T follicular helper cell (primary cell): ENCODE results near the gene CYB5RL.
"Not testable (repeated sequence)": the region's sequence is repeated elsewhere in the genome, so short reads cannot be mapped to it uniquely, and the experiment has no call there.

Experiments used
- DNase-seq: peaks from one replicate; pipeline ENCODE4 v3.0.0-alpha.2; 2020; ENCODE audit warnings: low read depth

The CYB5RL gene

DNA sequence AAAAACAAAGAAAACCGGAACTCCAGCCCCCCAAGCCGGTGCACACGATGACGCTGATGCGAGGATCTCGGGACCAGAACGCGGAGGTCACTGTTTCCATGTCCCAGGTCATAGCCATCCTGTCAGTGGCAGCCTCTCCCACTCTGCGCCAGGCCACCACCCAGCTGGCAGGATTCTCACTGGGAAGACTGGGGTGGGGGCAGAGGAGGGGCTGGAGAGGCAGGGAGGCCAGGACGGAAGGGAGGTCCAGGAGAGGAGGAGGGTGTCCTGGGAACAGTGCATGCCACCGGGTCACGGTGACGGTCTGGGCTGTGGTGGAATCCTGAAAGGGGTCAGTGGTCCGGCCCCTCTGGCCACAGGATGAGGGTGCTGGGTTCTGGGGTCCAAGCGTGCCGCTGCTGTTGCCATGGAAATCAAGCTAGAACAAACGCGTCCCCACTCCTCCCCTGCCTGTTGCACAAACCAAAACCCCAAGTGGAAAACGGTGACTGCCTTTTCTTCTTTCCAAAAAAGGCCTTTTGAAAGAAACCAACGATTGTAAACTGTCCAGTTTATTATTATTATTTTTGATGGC is 26.2 kb upstream of the CYB5RL start:
- no peak for DNase-seq

DNA sequence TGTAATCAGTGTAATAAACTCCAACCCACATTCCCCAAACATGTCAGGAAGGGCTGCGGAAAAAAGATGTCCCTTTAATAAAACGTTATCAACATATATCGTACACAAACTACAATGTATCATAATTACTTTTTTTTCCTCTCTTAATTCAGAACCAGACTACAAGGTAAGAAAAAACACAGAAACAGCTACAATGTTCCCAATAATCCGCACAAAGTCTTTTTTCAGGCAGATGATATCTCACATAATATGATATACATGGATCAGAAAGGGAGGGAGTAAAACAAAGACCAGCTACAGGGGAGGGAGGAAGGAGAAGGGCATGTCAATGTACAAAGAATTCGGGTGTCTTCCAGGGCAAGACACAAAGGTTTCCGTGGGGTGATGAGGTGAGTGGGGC is 25.5 kb upstream of the CYB5RL start:
- no peak for DNase-seq

DNA sequence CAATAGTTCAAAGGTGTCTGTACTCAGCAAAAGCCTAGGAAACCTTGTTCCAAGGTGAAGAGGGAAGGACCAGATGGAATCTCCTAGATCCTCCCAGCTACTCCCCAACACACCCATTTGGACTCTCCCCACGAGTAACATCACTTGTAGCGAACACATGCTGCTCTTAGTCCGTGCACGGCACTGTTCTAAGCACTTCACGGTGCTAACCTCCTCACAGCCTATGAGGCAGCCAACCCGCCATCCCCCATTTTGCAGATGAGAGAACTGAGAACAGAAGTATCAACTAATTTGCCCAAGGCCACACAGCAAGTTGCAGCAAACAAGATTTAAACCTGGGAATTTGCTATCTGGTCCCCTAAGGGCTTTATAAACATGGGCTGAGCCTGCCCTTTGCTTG is 24.4 kb upstream of the CYB5RL start:
- DNase-seq = no peak

DNA sequence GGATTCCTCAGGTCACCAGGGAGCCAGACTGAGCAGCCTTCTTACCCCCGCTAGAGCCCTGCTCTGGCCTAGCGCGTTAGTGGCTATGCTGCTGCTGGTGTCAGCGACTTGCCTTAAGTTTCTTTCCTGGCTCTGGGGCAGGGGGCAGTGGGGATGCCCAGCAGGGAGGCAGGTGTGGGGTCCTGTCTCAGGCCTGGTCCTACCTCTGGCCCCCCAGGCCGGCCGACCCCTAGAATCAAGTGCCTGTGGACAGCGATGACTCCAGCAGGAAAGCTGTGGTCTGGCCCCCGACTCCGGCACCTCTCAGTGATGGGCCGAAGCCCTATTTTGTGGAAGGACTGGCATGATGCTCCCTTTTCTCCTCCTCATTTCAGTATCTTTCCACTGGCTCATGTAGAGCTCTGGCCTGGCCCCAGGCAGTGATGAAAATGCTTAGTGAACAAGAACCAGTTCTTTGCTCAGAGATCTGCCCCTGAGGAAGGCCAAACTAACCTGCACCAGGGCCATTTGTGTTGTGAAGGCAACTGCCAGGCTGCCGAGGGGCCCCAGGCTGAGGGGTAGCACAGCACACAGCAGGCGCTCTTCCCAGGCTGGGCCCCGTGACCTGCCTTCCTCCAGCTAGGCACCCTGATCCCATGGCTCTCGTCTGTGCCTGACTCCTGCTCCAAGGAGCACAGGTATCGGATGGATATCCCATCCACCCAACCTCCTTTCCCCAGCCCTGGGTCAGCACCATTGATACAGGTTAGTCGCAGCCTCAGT is 23.8 kb upstream of the CYB5RL start:
- no peak for DNase-seq

DNA sequence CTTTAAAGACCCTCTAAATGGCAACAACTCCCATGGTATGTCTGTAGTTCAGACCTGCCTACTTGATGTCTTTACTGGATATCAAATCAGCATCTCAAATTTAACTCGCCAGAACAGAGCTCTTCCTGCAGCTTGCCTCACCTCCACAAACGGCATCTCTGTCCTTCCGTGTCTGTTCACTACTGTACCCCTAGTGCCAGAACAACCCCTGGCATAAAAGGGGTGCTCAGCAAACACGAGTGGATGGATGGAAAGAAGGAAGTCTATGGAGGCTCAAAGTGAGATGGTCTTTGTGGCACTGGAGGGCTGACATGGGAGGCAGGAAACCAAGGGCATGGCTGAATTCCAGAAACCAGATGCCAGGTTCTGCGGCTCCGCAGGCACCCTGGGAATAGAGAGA is 22.9 kb upstream of the CYB5RL start:
- DNase-seq = no peak

DNA sequence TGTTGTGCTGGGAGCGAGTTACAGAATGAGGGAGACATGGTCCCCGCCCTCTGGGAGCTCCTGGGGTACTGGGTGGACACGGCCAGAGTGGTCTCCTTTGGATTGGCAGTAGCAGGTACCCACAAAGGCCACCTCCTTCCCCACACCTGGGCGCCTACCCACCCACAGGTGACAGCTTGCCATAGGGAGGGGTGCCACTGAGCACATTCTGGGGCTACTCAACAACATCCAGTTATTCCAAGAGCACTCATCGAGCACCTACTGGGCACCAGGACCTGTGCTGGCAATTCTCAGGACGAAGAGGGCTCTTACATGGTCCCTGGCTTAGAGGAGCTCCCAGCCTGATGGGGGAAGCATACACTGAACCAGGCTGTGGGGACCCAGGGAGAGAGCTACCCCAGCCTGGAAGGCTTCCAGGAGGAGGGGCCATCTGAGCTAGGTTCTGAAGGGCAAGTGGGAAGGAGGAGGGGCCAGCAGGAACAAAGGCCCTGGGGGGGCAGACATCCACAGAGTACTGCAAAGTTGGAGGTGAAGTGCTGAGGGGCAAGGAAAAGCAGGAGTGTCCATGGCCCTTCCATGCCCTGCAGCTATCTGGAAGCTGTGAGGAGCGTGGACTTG is 22.1 kb upstream of the CYB5RL start:
- DNase-seq = no peak

DNA sequence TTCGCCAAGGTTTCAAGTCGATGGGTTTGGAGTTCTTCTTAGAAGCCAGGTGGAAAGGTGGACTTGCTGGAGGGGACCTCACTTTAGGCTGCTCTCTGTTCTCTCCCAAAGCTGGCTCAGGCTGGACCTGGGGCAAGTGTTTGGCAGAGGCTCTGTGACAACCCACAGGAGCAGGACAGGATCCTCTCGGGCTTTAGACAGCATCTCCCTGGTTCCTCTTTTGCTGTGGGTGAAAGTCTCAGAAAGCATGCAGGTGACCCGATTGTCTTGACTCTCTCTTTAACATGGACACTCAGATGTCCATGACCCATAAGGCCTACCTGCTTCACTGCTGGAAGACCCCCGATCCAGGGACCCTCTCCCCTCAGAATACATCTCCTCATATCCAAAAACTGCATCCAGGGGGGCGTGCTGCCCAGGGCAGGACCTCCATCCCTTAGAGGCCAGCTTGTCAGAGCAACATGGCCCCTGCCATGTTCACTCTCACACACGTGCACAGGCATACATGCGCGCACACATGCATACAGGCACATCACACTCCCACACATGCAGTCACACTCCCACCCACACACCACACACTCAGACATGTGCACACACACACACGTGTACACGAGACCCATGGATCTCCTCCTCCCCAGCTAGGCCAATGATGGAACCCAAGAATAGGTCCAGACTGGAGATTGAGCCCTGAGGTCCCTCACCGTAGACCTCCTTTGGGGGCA is 21.4 kb upstream of the CYB5RL start:
- DNase-seq = no peak

DNA sequence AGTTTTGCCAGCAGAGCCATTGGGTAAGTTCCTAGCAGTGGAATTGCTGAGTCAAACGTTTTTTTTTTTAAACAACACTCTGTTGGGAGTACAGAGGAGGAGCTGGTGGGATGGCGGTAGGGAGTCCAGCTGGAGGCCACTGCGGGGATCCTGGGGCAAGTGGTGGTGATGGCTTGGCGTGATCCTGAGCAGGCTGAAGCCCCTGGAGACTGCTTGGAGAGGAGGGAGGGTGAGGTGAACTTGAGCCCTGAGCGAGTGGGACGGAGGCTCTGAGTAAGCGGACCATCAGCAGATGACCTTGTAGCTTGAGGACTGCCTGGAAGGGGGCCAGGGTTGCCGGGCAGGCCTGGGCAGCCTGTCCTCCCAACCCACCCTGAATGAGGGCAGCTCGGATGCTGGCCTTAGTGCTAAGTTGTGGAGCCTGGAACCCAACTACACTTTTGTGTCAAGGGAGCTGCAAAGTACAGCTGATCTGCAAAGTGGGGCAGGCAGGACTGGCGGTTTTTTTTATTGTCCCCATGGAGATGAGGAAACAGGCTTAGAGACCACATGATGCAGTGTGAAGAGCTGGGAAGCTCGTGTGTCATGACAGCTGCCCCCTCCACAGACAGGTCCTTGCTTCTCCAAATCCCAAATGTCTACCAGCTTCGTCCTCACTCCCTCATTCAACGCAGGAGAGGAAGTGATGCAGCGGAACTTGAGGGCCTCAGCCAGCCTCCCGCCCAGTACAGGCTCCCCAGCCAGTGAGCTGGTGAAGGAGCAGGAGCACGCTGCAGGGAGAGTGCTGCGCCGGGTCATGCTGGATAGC is 20.4 kb upstream of the CYB5RL start:
- no peak for DNase-seq

DNA sequence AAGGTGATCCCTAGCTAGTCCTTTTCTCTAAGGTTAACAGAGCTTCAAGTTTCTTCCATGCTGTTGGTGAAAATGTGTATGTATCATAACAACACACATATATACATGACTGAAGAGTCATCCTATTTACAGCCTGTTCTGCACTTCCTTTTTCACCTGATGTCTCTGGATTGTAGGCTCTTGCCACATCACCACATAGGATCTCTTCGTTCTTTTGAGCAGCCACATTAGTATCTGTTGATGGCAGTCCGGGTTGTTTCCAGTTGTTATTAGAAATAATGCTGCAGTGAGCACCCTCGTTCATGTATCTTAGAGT is 19.8 kb upstream of the CYB5RL start:
- no peak for DNase-seq

DNA sequence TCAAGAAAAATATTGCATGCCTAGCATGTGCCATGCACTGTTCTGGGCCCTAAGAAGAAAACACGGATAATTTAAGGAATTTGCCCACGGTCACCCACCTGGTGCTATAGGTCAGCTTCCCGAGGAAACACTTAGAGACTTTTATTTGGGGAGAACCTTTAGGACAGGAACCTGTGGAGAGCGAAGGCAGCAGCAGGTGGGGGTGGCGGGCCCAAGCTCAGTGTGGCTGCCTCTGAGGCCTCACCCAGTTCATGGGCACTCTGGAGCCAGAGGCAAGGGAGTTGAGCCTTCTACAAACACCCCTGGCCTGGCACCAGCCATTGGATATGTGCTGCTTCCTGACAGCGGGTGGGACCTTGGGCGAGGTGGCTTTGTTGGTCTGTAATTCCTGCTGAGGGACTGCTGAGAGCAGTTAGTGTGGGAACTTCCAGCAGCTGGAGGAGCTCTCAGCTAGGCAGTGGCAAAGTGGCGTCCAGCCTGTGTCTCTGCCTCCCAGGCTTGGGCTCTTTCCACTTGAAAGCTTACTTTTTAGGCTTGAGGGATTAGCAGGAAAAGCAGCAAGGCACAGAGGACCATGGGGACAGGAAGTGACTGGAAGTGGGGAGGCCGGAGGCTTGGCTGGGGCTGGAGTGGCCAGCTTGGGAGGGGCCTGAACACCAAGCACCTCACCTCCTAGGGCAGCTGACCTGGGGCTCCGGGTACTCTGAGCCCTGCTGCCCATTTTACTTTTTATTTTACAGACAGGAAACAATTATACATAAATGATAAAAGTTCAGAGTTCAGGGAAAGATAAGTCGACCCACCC is 19.3 kb upstream of the CYB5RL start:
- no peak for DNase-seq

DNA sequence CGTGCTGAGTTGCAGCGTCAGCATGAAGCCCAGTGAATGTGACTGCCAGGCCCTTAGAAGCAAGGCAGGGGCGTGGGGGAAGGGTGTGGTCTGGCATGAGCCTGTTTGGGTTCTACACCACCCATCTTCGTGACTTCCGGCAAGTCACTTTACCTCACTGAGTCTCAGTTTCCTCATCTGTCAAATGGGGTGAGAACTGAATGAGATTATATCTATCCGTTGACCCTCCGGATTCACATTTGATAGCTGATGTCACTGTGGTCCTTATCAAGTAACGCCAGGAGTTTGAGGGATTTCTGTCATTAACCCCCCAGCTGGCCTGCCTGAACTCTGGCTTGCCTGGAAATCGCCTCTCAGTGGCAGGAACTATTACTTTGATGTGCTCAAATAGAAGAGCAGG is 15.7 kb upstream of the CYB5RL start:
- DNase-seq = no peak

DNA sequence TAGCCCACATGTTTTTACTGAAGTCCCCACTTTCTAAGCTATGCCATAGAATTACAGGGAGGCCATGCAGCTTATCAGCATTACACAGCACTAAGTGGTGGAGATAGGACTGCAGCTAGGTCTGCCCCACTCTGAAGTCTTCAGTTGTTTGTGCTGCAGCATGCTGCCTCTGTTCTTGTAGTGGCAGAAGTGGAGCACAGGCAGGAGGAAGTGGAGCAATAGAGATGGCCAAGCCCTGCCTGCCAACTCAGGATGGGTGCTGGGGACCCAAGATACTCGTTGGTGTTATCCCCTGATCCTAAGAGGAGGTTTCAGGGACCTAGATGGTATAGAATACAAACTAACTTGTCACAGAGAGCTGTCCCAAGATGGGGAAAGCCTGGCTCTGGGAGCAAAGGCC is 13.0 kb upstream of the CYB5RL start:
- no peak for DNase-seq

DNA sequence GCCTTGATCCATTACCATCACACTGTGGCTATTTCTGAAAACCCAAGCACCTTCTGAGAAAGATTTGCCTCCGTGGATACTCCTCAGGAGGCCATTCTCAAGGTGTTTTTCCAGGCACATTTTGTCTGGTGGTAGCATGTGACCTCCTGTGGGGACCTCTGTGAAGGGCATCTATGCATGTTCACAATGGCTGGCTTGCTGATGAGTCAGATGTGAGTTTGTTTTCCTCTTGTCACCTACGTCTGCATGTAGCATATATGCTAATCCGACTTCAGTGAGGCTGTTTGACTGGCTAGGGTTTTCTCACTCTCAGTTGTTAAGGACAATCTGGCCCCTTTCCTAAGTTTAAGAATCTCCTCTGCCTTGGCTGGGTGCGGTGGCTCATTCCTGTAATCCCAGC is 8.1 kb upstream of the CYB5RL start:
- DNase-seq = not testable (repeated sequence)

DNA sequence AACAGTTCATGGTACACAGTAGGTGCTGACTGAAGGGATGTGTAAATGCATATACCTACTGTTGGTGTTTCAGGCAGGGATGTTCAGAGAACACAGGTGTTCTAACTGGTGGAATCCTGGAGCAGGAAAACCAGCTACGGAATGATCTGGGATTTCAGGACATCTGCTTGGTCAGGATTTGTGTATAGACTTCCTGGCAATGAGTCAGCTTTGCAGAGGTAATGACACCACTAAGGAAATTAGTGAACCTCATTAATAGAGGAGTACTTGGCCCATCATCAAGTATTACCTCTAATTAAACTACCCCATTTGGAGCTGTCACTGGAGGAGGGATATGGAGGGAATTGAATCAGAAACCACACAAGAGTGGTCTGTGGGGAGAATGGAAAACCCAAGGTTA is 7.5 kb upstream of the CYB5RL start:
- no peak for DNase-seq

DNA sequence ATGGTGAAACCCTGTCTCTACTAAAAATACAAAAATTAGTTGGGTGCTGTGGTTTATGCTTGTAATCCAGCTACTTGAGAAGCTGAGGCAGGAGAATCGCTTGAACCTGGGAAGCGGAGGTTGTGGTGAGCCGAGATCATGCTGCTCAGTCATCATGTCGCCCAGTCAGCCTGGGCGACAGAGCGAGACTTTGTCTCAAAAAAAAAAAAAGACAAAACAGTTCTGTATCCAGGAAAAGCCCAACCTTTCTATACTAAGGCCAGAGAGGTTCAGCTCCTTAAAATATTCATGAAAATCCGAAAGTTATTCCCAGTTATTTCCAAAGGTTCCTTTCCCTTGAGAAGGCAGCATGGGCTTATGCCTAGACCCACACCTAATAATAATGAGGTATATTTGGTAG is 4.4 kb upstream of the CYB5RL start:
- no peak for DNase-seq

DNA sequence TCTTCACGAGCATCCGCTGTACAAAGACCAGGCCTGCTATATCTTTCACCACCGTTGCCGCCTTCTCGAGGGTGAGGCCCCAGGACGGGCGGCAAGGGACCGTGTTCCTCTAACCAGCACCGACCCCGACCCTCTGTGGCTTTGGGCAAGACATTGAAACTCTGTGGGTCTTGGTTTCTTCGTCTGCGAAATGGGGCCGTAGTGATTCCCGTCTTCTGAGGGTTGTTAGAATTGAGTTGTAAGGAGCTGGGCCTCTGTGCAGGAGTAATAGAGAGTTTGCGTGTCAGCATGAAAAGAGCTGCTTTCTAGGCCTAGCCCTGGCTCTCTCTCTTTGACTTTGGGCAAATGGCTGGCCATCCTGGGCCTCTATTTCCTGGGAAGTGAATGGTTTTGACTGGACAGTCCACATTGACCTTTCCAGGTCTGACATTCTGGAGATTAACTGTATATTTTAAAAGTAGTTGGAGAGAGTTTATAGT is 728 bp upstream of the CYB5RL start:
- DNase-seq = no peak

DNA sequence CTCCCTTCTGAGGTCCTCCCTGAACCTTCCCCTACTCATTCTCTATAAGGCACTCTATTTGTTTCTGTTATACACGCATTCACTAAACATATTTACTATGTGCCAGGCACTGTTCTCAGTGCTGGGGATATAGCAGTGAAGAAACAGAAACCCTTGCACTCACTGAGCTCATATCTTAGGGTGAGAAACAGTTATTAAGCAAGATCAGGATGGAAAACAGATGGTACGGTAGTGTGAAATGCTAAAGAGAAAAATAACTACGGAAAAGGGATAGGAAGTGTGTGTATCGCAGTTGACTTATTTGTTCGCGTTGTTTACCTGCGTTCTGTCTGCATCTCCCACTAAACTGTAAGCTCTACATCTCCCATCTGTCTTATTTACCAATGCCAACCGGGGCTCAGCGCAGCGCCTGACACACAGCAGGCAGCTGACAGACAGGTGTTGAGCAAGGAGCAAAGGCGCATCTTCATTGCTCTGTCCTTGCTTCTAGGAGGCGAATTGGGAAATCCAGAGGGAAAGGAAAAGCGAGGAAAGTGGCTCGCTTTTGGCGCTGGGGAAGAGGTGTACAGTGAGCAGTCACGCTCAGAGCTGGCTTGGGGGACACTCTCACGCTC is 572 bp downstream of the CYB5RL start:
- no peak for DNase-seq

DNA sequence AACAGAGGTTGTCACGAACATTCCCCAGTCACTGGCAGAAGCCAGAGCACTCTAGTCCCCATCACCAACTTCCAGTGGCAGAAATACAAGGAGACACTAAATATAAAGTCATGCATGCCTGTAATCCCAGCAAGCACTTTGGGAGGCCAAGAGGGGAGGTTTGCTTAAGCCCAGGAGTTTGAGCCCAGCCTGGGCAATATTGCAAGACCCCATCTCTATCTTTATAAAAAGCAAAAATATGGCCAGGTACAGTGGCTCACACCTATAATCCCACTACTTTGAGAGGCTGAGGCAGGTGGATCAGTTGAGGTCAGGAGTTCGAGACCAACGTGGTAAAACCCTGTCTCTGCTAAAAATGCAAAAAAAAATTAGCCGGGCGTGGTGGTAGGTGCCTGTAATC is 6.4 kb downstream of the CYB5RL start:
- DNase-seq = no peak

DNA sequence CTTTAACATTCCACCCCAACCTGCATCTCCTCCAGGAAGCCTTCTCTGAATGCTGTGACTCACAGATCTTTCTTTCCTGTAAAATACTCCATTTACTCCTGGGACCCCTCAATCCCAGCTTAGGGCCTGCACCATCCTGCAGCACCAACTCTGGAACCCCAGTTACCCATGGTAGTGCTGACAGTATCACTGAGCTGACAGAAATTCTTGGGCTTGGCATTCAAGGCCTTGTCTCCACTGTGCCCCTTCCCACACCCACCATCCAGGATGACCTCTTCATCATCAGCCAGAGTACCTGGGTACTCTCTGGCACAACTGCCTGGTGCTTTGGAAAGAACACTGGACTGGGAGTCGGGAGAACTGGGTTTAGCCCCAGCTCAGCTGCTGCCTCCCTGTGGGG is 8.3 kb downstream of the CYB5RL start:
- no peak for DNase-seq

DNA sequence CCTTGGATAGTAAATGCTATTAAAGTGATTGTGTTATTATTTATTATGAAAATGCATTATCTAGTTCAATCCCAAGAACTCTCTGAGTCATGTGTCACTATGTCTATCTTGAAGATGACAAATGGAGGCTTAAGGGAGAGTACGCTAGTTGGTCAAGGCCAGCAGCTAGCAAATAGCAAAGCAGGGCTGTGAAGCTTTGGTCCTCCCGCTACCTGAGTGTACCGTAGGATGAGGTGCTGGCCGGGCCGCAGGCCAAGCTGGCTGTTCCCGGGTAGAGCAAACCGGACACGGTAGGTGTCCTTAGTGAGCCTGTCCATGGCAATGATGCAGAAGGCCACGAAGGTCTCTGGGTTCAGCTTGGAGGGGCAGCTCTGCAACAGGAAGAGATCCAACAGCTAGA is 9.3 kb downstream of the CYB5RL start:
- no peak for DNase-seq

DNA sequence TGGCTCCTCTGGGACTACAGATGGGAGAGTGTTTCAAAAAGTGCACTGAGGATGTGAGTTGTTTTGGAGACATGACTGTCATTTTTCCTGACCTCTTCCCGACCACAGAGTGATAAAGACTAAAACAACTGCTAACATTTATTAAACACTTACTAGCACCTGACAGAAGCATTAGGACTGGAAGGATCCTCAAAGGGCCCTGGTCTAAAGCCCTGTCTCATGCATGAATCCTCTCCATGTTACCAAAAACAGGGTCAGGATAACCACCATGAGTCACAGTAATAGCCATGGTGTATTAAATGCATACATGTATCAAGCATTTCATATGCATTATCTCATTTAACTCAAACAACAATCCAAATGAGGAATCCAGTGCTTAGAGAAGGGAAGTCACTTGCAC is 11.5 kb downstream of the CYB5RL start:
- no peak for DNase-seq
